Suprapubic skin (tissue), 4 donors: ENCODE data around the gene MYO5A.

Source experiments
- EP300 ChIP-seq: sonication (generic); formaldehyde crosslinking; IDR thresholded peaks from one replicate; pipeline ENCODE4 v1.6.1; 2017; ENCODE audit warnings: antibody characterized with exemption
- POLR2A ChIP-seq, 2 donors: fragments of 450-650 bp; IDR thresholded peaks; one replicate each; pipeline ENCODE4 v1.6.1; 2017; ENCODE audit warnings: antibody characterized with exemption in 2 of 2, mild to moderate bottlenecking in 2 of 2, moderate library complexity in 2 of 2
- POLR2AphosphoS5 ChIP-seq, 3 donors: sonication (generic); formaldehyde crosslinking; IDR thresholded peaks; one replicate each; pipeline ENCODE4 v1.6.1; 2017; ENCODE audit warnings: antibody characterized with exemption in 3 of 3
- TF ChIP-seq, protein P1 (sequence below), 2 donors: fragments of 200-600 bp in 1 of 2; fragments of 450-650 bp in 1 of 2; sonication (generic) in 1 of 2; IDR thresholded peaks; one replicate each; pipeline ENCODE4 v1.5.1; 2016 to 2019; ENCODE audit warnings: antibody characterized with exemption in 2 of 2, mild to moderate bottlenecking in 1 of 2, moderate library complexity in 1 of 2

DNA sequence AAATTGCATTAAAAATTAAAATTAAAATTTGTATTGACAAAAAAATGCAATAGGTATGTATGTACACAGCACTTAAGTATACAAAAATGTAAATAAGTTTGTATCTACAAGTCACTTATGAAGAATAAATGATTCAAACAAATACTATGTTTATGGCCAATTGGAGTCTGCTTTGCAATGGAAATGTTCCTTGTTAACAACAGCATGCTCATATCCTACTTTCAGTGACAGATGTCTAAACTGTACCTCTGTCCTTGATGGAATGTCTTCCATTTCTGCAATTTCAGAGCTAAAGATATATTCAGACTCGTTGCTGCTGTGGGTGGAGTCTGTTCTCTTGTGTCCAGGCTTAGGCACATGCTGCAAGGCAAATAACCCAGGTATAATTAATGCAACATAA is 169.0 kb downstream of the MYO5A start:
- TF ChIP-seq POLR2A (IDR thresholded peaks at IDR 0.05) = no peak
- TF ChIP-seq, protein P1, sequence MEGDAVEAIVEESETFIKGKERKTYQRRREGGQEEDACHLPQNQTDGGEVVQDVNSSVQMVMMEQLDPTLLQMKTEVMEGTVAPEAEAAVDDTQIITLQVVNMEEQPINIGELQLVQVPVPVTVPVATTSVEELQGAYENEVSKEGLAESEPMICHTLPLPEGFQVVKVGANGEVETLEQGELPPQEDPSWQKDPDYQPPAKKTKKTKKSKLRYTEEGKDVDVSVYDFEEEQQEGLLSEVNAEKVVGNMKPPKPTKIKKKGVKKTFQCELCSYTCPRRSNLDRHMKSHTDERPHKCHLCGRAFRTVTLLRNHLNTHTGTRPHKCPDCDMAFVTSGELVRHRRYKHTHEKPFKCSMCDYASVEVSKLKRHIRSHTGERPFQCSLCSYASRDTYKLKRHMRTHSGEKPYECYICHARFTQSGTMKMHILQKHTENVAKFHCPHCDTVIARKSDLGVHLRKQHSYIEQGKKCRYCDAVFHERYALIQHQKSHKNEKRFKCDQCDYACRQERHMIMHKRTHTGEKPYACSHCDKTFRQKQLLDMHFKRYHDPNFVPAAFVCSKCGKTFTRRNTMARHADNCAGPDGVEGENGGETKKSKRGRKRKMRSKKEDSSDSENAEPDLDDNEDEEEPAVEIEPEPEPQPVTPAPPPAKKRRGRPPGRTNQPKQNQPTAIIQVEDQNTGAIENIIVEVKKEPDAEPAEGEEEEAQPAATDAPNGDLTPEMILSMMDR (IDR thresholded peaks at IDR 0.05) = no peak
- no peak for TF ChIP-seq EP300
- TF ChIP-seq POLR2AphosphoS5 (IDR thresholded peaks at IDR 0.05) = no peak
